Prostate gland (tissue), 2 donors: Measurements from ENCODE around the gene PIM2.

Source experiments
- CTCF ChIP-seq, 4 experiments: fragments of 200-600 bp in 2 of 4; fragments of 450-650 bp in 2 of 4; sonication (generic) in 2 of 4; IDR thresholded peaks; 1 replicate in 3 of 4; 2 replicates in 1 of 4; pipeline ENCODE4 v1.5.1; 2016 to 2019; ENCODE audit warnings: antibody characterized with exemption in 4 of 4, mild to moderate bottlenecking in 2 of 4, moderate library complexity in 2 of 4
- POLR2A ChIP-seq: fragments of 450-650 bp; IDR thresholded peaks from one replicate; pipeline ENCODE4 v1.6.1; 2016; ENCODE audit warnings: antibody characterized with exemption, mild to moderate bottlenecking

DNA sequence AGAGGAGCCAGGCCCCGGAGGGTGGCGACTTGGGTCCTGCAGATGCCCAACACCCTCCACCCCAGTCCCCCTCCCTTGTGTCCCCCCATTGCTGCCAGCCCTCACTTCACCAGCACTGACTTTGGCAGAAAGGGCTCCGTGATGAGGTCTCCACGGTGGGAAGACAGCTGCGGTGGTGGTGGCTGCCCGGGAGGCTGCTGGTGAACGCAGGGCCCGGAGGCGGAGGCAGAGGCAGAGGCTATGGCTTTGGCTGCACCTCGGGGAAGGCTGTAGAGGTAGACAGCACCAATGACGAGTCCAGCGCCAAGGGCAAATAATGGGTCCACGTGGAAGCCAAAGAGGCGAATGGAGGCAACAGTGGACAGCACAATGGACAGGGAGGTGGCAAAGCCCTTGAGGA, 14.2 kb downstream of the PIM2 start:
- TF ChIP-seq POLR2A: no peak
- TF ChIP-seq CTCF (IDR thresholded peaks at IDR 0.05): no peak
